Measurements from ENCODE around the gene IL17RA.

DNA sequence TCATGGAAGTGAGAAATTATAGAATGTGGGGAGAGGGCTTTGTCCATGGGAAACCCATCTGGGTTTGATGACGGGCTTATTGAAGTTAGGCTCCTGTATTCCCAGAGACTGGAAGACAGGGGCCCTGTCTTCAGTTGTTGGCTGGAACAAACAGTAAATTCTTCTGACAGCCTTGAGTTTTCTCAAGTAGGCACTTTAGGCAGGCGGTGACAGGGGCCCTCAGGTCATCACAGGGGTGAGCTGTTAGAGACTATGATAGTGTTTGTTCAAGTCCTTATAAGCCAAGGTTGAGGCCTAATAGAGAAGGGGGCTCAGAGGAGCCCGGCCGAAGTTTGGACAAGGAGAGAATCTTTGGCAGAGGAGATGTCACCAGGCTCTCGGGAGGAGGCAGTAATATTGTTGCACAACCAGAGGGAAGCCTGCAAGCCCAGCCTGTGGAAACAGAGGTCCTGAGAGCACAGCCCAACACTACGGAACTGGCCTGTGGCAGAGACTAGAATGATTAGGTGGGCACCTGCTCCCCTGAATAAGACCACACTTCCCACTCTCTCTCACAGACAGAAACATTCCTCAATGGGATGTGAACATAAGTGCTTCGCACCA lies 20.2 kb upstream of the IL17RA start:
- TF ChIP-seq, protein P1, sequence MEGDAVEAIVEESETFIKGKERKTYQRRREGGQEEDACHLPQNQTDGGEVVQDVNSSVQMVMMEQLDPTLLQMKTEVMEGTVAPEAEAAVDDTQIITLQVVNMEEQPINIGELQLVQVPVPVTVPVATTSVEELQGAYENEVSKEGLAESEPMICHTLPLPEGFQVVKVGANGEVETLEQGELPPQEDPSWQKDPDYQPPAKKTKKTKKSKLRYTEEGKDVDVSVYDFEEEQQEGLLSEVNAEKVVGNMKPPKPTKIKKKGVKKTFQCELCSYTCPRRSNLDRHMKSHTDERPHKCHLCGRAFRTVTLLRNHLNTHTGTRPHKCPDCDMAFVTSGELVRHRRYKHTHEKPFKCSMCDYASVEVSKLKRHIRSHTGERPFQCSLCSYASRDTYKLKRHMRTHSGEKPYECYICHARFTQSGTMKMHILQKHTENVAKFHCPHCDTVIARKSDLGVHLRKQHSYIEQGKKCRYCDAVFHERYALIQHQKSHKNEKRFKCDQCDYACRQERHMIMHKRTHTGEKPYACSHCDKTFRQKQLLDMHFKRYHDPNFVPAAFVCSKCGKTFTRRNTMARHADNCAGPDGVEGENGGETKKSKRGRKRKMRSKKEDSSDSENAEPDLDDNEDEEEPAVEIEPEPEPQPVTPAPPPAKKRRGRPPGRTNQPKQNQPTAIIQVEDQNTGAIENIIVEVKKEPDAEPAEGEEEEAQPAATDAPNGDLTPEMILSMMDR (IDR thresholded peaks at IDR 0.05): no peak
- no peak for TF ChIP-seq EP300 (IDR thresholded peaks at IDR 0.05)

Data from tibial nerve (tissue), 4 donors.